GM12878 (cell line): Measurements from ENCODE around the gene SERPINI1. TPM values are rescaled to one million over a fixed set of nuclear protein-coding genes. Genes with fewer than 3 reads are reported as not detected.

ENCODE experiments used
- ATAC-seq: fragments of 200-7000 bp; cut with Tn5 transposase; 3 replicates; pipeline ENCODE4 v1.9.1; 2020; ENCODE audit warnings: mild to moderate bottlenecking, moderate library complexity
- BruUV-seq: library from RNA; stranded (reverse); fragments of 400-500 nt; replicated peaks from 2 replicates; lab custom pipeline; 2021; lab: Mats Ljungman, UMichigan
- CTCF ChIA-PET: fragments of 300-600 bp; sonication (Branson Sonifier 250); formaldehyde crosslinking; extraction: SDS; loops from one replicate; lab custom pipeline; 2021; ENCODE audit warnings: inconsistent platforms; lab: Yijun Ruan, JAX
- POLR2A ChIA-PET: fragments of 350-600 bp; formaldehyde crosslinking; extraction: SDS; loops from one replicate; lab custom pipeline; 2021; ENCODE audit warnings: inconsistent platforms; lab: Charles Lee
- RAD21 ChIA-PET: fragments of 300-600 bp; sonication (Branson Sonifier 250); formaldehyde crosslinking; loops from one replicate; lab custom pipeline; 2023; ENCODE audit warnings: antibody characterized with exemption; ENCODE audit not compliant: unreplicated experiment; lab: Charles Lee
- SMC1A ChIA-PET: fragments of 300-600 bp; sonication (Branson Sonifier 250); formaldehyde crosslinking; loops from one replicate; lab custom pipeline; 2023; ENCODE audit not compliant: unreplicated experiment, uncharacterized antibody; lab: Charles Lee
- DNase-seq: peaks from one replicate; pipeline ENCODE4 v3.0.0-alpha.2; 2011; ENCODE audit warnings: low read depth, low spot score
- FAIRE-seq: peaks from 3 replicates; lab custom pipeline; 2011; peaks lifted over from hg19 to GRCh38; lab: Jason Lieb, UNC
- H2AFZ ChIP-seq: 2 replicates; pipeline ENCODE4 v1.6.0; 2011; ENCODE audit warnings: low read depth, low read length, control low read depth; ENCODE audit not compliant: control insufficient read depth
- H3K27ac ChIP-seq: 2 replicates; pipeline ENCODE4 v1.5.1; 2011; ENCODE audit warnings: control low read depth; ENCODE audit not compliant: control insufficient read depth, insufficient read depth
- H3K27me3 ChIP-seq, 2 experiments: replicated peaks in 1 of 2; 2 replicates each; pipeline versions ENCODE4 v1.6.0 to v1.6.1; 2011; ENCODE audit warnings: low read length in 1 of 2; ENCODE audit not compliant: control insufficient read depth in 2 of 2, insufficient read depth in 2 of 2
- H3K36me3 ChIP-seq, 2 experiments: 2 replicates each; pipeline ENCODE4 v1.5.1; 2011; ENCODE audit warnings: low read length in 1 of 2; ENCODE audit not compliant: control insufficient read depth in 2 of 2, insufficient read depth in 2 of 2
- H3K4me1 ChIP-seq: 2 replicates; pipeline ENCODE4 v1.6.1; 2011; ENCODE audit warnings: mild to moderate bottlenecking, low read length, moderate library complexity, mixed read lengths; ENCODE audit not compliant: control insufficient read depth, insufficient read depth
- H3K4me2 ChIP-seq: 2 replicates; pipeline ENCODE4 v1.6.0; 2011; ENCODE audit warnings: control low read depth; ENCODE audit not compliant: control insufficient read depth, insufficient read depth
- H3K4me3 ChIP-seq: fragments of 200-600 bp; sonication (generic); 2 replicates; pipeline ENCODE4 v1.5.1; 2016
- H3K79me2 ChIP-seq: 2 replicates; pipeline ENCODE4 v1.6.0; 2011; ENCODE audit warnings: low read length; ENCODE audit not compliant: control insufficient read depth, insufficient read depth
- H3K9ac ChIP-seq: 2 replicates; pipeline ENCODE4 v1.8.0; 2011; ENCODE audit warnings: low read length, control low read depth, mixed read lengths; ENCODE audit not compliant: control insufficient read depth, insufficient read depth
- H3K9me3 ChIP-seq: replicated peaks from 3 replicates; pipeline ENCODE4 v1.5.1; 2011; ENCODE audit warnings: mild to moderate bottlenecking, low read length; ENCODE audit not compliant: control insufficient read depth, insufficient read depth
- H4K20me1 ChIP-seq: 2 replicates; pipeline ENCODE4 v1.6.0; 2011; ENCODE audit not compliant: control insufficient read depth, insufficient read depth
- BHLHE40 ChIP-seq, 2 experiments: fragments of 450-650 bp in 1 of 2; IDR thresholded peaks; 2 replicates each; pipeline ENCODE4 v1.6.1; 2011 to 2017; ENCODE audit warnings: low read depth in 2 of 2, borderline replicate concordance in 1 of 2, improper control_type of control experiment in 1 of 2, low read length in 1 of 2, mild to moderate bottlenecking in 1 of 2
- CHD1 ChIP-seq: IDR thresholded peaks from 2 replicates; pipeline ENCODE4 v1.6.1; 2012; ENCODE audit warnings: low read depth, low read length, improper control_type of control experiment
- ETV6 ChIP-seq, 2 experiments: fragments of 450-650 bp in 1 of 2; IDR thresholded peaks in 1 of 2; conservative IDR thresholded peaks in 1 of 2; 2 replicates each; pipeline ENCODE4 v1.6.1; 2014; ENCODE audit warnings: antibody characterized with exemption in 1 of 2, borderline replicate concordance in 1 of 2, low read depth in 1 of 2, mild to moderate bottlenecking in 1 of 2, moderate library complexity in 1 of 2
- IKZF1 ChIP-seq: fragments of 450-650 bp; conservative IDR thresholded peaks from 2 replicates; pipeline ENCODE4 v1.6.1; 2017; ENCODE audit warnings: antibody characterized with exemption, mild to moderate bottlenecking
- MEF2B ChIP-seq: fragments of 450-650 bp; IDR thresholded peaks from 2 replicates; pipeline ENCODE4 v1.6.1; 2018; ENCODE audit warnings: mild to moderate bottlenecking, moderate library complexity; ENCODE audit not compliant: partially characterized antibody, poor library complexity, severe bottlenecking
- NBN ChIP-seq: fragments of 450-650 bp; IDR thresholded peaks from 2 replicates; pipeline ENCODE4 v1.6.1; 2016
- RB1 ChIP-seq: fragments of 450-650 bp; formaldehyde crosslinking; IDR thresholded peaks from 2 replicates; pipeline ENCODE4 v1.6.1; 2017; ENCODE audit warnings: mild to moderate bottlenecking, borderline replicate concordance
- RCOR1 ChIP-seq: conservative IDR thresholded peaks from 2 replicates; pipeline ENCODE4 v1.6.1; 2012; ENCODE audit warnings: low read depth, low read length, improper control_type of control experiment
- SIN3A ChIP-seq: IDR thresholded peaks from 2 replicates; pipeline ENCODE4 v1.6.1; 2012; ENCODE audit warnings: low read depth, low read length, improper control_type of control experiment
- TAF1 ChIP-seq: IDR thresholded peaks from 2 replicates; pipeline ENCODE4 v1.6.1; 2011; ENCODE audit warnings: mild to moderate bottlenecking, low read depth, low read length, borderline replicate concordance
- TBL1XR1 ChIP-seq: IDR thresholded peaks from 2 replicates; pipeline ENCODE4 v1.6.1; 2012; ENCODE audit warnings: low read depth, low read length, improper control_type of control experiment
- YBX1 ChIP-seq: fragments of 450-650 bp; IDR thresholded peaks from 2 replicates; pipeline ENCODE4 v1.6.1; 2016; ENCODE audit warnings: antibody characterized with exemption
- ZNF24 ChIP-seq: fragments of 450-650 bp; IDR thresholded peaks from 2 replicates; pipeline ENCODE4 v1.6.1; 2017; ENCODE audit warnings: antibody characterized with exemption, mild to moderate bottlenecking
- WGBS: methylation state at CpG from one replicate; pipeline ENCODE4 v1.1.6; 2016; ENCODE audit warnings: low lambda C conversion rate; ENCODE audit not compliant: insufficient replicate concordance, insufficient coverage; ENCODE audit errors: missing lambda C conversion rate; 5-methylcytosine and 5-hydroxymethylcytosine counted together
- in situ Hi-C: fragments of 300-500 bp; cut with MboI; formaldehyde crosslinking; loops from 9 replicates; pipeline ENCODE4 v1.14.3; 2018; ENCODE audit warnings: mixed read lengths
- intact Hi-C: fragments of 100-400 bp; cut with micrococcal nuclease; formaldehyde crosslinking; loops from one replicate; pipeline ENCODE4 v1.14.2; 2022; ENCODE audit not compliant: unreplicated experiment
- polyA plus RNA-seq, 11 experiments: library from polyadenylated mRNA; depleted of rRNA in 4 of 11; unstranded in 6 of 11; stranded (reverse) in 5 of 11; fragments of >200 nt; fragmentation: Nextera tagmentation in 4 of 11; fragmentation: Illumina TruSeq in 1 of 11; extraction: Ambion mirVana in 4 of 11; extraction: Trizol in 1 of 11; gene quantifications; 1 replicate in 1 of 11; 2 replicates in 10 of 11; pipeline versions ENCODE4 v1.2.1 to v1.2.3, GENCODE V29; 2011 to 2016; ENCODE audit warnings: inconsistent platforms in 2 of 11, missing spikeins in 2 of 11, low read depth in 1 of 11
- total RNA-seq, 4 experiments: library from RNA; depleted of rRNA in 3 of 4; stranded (reverse); fragments of >200 nt in 3 of 4; fragmentation: Illumina TruSeq in 1 of 4; extraction: Trizol in 1 of 4; gene quantifications; 2 replicates each; pipeline versions ENCODE4 v1.2.1 to v1.2.3, GENCODE V29; 2013 to 2021
- TF ChIP-seq, protein P1 (sequence below): IDR thresholded peaks from 2 replicates; pipeline ENCODE4 v1.6.1; 2012; ENCODE audit warnings: low read depth, low read length, improper control_type of control experiment
- TF ChIP-seq, protein P2 (sequence below): IDR thresholded peaks from 2 replicates; pipeline ENCODE4 v1.6.1; 2012; ENCODE audit warnings: low read depth, low read length, improper control_type of control experiment
- TF ChIP-seq, protein P3 (sequence below): IDR thresholded peaks from 2 replicates; pipeline ENCODE4 v1.6.1; 2012; ENCODE audit warnings: improper control_type of control experiment, low read depth, low read length; ENCODE audit not compliant: insufficient replicate concordance

The SERPINI1 gene
- total and polyA plus RNA-seq, 10 of the 15 experiments (the other 5 are each of a cell fraction or from before 2014, with no cell fraction given): 1.5 to 7.6 (median 3.6) TPM

DNA sequence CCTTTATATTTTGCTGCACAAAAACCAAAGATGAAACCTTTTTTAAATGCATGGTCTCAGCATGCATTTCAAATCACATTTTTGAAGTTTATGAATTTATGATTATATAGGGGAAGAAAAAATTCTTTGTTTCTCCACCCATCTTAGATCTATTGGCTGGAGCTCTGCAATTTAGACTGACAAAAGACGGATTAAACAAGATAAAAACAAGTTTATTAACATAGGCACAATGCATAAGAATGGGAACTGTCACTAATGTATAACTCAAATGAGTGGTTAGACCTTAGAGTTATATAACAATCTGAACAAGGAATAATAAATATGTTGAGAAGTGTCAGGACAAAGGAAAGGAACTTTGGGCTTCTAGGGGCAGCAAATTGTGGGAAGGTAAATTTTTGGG lies 132.5 kb downstream of the SERPINI1 start:
- in situ Hi-C loops: no loop called here
- WGBS: 0% methylated on average over 1 of the region's 1 CpG
- no peak for ATAC-seq
- TF ChIP-seq, protein P1, sequence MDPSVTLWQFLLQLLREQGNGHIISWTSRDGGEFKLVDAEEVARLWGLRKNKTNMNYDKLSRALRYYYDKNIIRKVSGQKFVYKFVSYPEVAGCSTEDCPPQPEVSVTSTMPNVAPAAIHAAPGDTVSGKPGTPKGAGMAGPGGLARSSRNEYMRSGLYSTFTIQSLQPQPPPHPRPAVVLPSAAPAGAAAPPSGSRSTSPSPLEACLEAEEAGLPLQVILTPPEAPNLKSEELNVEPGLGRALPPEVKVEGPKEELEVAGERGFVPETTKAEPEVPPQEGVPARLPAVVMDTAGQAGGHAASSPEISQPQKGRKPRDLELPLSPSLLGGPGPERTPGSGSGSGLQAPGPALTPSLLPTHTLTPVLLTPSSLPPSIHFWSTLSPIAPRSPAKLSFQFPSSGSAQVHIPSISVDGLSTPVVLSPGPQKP: no peak
- no peak for TF ChIP-seq MEF2B
- TF ChIP-seq RB1: no peak
- TF ChIP-seq CHD1: no peak
- TF ChIP-seq, protein P2, sequence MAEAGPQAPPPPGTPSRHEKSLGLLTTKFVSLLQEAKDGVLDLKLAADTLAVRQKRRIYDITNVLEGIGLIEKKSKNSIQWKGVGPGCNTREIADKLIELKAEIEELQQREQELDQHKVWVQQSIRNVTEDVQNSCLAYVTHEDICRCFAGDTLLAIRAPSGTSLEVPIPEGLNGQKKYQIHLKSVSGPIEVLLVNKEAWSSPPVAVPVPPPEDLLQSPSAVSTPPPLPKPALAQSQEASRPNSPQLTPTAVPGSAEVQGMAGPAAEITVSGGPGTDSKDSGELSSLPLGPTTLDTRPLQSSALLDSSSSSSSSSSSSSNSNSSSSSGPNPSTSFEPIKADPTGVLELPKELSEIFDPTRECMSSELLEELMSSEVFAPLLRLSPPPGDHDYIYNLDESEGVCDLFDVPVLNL: no peak
- no peak for TF ChIP-seq SIN3A
- no peak for TF ChIP-seq TBL1XR1
- no peak for TF ChIP-seq BHLHE40 (IDR thresholded peaks at IDR 0.05; ENCODE audit: borderline replicate concordance in 1 of 2, low read depth in 2 of 2, low read length in 1 of 2)
- TF ChIP-seq RCOR1: no peak
- TF ChIP-seq YBX1: no peak
- no peak for TF ChIP-seq ETV6 (conservative IDR thresholded peaks at IDR 0.05 in 1 of 2, IDR thresholded peaks at IDR 0.05 in 1 of 2; ENCODE audit: borderline replicate concordance in 1 of 2, low read depth in 1 of 2)
- TF ChIP-seq IKZF1: no peak
- TF ChIP-seq NBN: no peak
- TF ChIP-seq ZNF24: no peak
- TF ChIP-seq, protein P3, sequence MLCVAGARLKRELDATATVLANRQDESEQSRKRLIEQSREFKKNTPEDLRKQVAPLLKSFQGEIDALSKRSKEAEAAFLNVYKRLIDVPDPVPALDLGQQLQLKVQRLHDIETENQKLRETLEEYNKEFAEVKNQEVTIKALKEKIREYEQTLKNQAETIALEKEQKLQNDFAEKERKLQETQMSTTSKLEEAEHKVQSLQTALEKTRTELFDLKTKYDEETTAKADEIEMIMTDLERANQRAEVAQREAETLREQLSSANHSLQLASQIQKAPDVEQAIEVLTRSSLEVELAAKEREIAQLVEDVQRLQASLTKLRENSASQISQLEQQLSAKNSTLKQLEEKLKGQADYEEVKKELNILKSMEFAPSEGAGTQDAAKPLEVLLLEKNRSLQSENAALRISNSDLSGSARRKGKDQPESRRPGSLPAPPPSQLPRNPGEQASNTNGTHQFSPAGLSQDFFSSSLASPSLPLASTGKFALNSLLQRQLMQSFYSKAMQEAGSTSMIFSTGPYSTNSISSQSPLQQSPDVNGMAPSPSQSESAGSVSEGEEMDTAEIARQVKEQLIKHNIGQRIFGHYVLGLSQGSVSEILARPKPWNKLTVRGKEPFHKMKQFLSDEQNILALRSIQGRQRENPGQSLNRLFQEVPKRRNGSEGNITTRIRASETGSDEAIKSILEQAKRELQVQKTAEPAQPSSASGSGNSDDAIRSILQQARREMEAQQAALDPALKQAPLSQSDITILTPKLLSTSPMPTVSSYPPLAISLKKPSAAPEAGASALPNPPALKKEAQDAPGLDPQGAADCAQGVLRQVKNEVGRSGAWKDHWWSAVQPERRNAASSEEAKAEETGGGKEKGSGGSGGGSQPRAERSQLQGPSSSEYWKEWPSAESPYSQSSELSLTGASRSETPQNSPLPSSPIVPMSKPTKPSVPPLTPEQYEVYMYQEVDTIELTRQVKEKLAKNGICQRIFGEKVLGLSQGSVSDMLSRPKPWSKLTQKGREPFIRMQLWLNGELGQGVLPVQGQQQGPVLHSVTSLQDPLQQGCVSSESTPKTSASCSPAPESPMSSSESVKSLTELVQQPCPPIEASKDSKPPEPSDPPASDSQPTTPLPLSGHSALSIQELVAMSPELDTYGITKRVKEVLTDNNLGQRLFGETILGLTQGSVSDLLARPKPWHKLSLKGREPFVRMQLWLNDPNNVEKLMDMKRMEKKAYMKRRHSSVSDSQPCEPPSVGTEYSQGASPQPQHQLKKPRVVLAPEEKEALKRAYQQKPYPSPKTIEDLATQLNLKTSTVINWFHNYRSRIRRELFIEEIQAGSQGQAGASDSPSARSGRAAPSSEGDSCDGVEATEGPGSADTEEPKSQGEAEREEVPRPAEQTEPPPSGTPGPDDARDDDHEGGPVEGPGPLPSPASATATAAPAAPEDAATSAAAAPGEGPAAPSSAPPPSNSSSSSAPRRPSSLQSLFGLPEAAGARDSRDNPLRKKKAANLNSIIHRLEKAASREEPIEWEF: no peak
- no peak for TF ChIP-seq TAF1

More for the DNA sequence above, 132.5 kb downstream of the SERPINI1 start:
- ChIA-PET RAD21 (no interaction called here), POLR2A (no interaction called here), CTCF (interaction anchor here (1.3 kb wide), 1 partner anchor 488 kb away, joined by 4 read pairs; the partner anchor contains the start of gene ZBBX), SMC1A (no interaction called here)
- intact Hi-C loops: no loop called here
- DNase-seq: no peak
- Histone ChIP-seq H3K36me3 (no peaks in the 10 kb centered on the region), H3K79me2 (no peaks in the 10 kb centered on the region), H3K4me1 (no peaks in the 10 kb centered on the region), H3K9ac (no peak overlapping the region), H3K4me3 (no peak overlapping the region), H2AFZ (no peak overlapping the region), H3K9me3 (no peaks in the 10 kb centered on the region), H4K20me1 (no peaks in the 10 kb centered on the region), H3K27ac (no peak overlapping the region), H3K4me2 (no peak overlapping the region), H3K27me3 (no peaks in the 10 kb centered on the region)
- BruUV-seq: no TSS peak
- FAIRE-seq: no peak
